ENCODE results near the gene N4BP2L2.

DNA sequence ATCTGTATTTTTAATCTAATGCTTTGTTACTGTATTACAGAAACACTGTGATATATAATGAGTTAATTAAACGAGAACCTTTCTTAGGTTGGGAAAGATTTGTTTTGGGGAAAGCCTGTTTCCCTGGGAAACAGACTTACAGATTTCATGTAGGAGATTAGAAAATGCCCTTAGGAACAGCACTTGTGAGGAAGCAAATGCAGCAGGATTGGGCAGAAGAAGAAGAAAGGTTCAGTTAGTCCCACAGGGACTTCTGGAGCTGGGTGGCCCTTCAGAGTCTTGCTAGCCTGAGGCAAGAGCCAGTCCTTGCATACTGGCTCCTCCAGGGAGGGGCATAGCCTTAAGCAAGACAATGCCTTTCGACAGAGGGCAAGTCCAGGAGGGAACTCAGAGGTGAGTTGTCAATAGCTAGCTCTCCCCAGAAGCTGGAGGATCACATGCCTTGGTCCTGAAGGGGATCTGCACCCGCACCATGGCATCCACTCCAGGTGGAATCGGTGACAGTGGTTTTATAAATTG, 147.4 kb downstream of the N4BP2L2 start:
- TF ChIP-seq CTCF (IDR thresholded peaks at IDR 0.05 in 2 of 3, conservative IDR thresholded peaks at IDR 0.05 in 1 of 3; ENCODE audit: borderline replicate concordance in 1 of 3, insufficient read depth in 1 of 3, low read depth in 2 of 3, low read length in 2 of 3) = no peak
- TF ChIP-seq POLR2AphosphoS5 (IDR thresholded peaks at IDR 0.05; ENCODE audit: low read depth, low read length) = no peak
- TF ChIP-seq, protein P1, sequence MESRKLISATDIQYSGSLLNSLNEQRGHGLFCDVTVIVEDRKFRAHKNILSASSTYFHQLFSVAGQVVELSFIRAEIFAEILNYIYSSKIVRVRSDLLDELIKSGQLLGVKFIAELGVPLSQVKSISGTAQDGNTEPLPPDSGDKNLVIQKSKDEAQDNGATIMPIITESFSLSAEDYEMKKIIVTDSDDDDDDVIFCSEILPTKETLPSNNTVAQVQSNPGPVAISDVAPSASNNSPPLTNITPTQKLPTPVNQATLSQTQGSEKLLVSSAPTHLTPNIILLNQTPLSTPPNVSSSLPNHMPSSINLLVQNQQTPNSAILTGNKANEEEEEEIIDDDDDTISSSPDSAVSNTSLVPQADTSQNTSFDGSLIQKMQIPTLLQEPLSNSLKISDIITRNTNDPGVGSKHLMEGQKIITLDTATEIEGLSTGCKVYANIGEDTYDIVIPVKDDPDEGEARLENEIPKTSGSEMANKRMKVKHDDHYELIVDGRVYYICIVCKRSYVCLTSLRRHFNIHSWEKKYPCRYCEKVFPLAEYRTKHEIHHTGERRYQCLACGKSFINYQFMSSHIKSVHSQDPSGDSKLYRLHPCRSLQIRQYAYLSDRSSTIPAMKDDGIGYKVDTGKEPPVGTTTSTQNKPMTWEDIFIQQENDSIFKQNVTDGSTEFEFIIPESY (IDR thresholded peaks at IDR 0.05; ENCODE audit: extremely low read depth, insufficient replicate concordance, low read length) = no peak
- TF ChIP-seq, protein P2, sequence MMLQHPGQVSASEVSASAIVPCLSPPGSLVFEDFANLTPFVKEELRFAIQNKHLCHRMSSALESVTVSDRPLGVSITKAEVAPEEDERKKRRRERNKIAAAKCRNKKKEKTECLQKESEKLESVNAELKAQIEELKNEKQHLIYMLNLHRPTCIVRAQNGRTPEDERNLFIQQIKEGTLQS (IDR thresholded peaks at IDR 0.05) = no peak
- TF ChIP-seq POLR2A (IDR thresholded peaks at IDR 0.05; ENCODE audit: borderline replicate concordance, extremely low read depth, insufficient read depth, insufficient read length) = no peak
- no peak for TF ChIP-seq SP1 (IDR thresholded peaks at IDR 0.05; ENCODE audit: low read depth)
- no peak for TF ChIP-seq EZH2phosphoT487 (IDR thresholded peaks at IDR 0.05; ENCODE audit: borderline replicate concordance)
- no peak for TF ChIP-seq EZH2 (IDR thresholded peaks at IDR 0.05)
- TF ChIP-seq MAX (IDR thresholded peaks at IDR 0.05) = no peak
- TF ChIP-seq SIN3A (IDR thresholded peaks at IDR 0.05; ENCODE audit: low read depth) = no peak

Data from HCT116 (cell line).